A673 (cell line): ENCODE measurements around the gene ESR1. TPM values are rescaled to one million over a fixed set of nuclear protein-coding genes. Genes with fewer than 3 reads are reported as not detected.

ENCODE experiments used
- BruUV-seq: library from RNA; stranded (reverse); fragments of 400-500 nt; replicated peaks from 2 replicates; lab custom pipeline; 2021; lab: Mats Ljungman, UMichigan
- CTCF ChIA-PET: fragments of 300-600 bp; sonication (Branson Sonifier 250); formaldehyde crosslinking; loops from one replicate; lab custom pipeline; 2022; ENCODE audit warnings: antibody characterized with exemption; lab: Charles Lee
- POLR2A ChIA-PET: fragments of 300-600 bp; sonication (Branson Sonifier 250); formaldehyde crosslinking; loops from one replicate; lab custom pipeline; 2022; ENCODE audit warnings: antibody characterized with exemption; ENCODE audit not compliant: low non-redundant PET; lab: Charles Lee
- DNase-seq: peaks from one replicate; pipeline ENCODE4 v3.0.0-alpha.2; 2015; ENCODE audit warnings: low spot score
- H3K27ac ChIP-seq: fragments of 200-600 bp; sonication (generic); 2 replicates; pipeline ENCODE4 v1.5.1; 2016; ENCODE audit warnings: mixed run types, low read depth, mild to moderate bottlenecking, mixed read lengths, antibody characterized with exemption, low read length; ENCODE audit not compliant: poor library complexity, severe bottlenecking
- H3K27me3 ChIP-seq: fragments of 200-600 bp; sonication (generic); replicated peaks from 2 replicates; pipeline ENCODE4 v1.6.1; 2017; ENCODE audit warnings: mixed run types, low read depth, mild to moderate bottlenecking, mixed read lengths, antibody characterized with exemption, low read length; ENCODE audit not compliant: insufficient read depth, poor library complexity
- H3K36me3 ChIP-seq: fragments of 200-600 bp; sonication (generic); 2 replicates; pipeline ENCODE4 v1.6.1; 2016; ENCODE audit warnings: mixed run types, mild to moderate bottlenecking, mixed read lengths, antibody characterized with exemption, low read length; ENCODE audit not compliant: insufficient read depth, poor library complexity, severe bottlenecking
- H3K4me1 ChIP-seq: fragments of 200-600 bp; sonication (generic); 2 replicates; pipeline ENCODE4 v1.6.1; 2017; ENCODE audit warnings: mixed run types, mild to moderate bottlenecking, mixed read lengths, antibody characterized with exemption, low read length; ENCODE audit not compliant: insufficient read depth, poor library complexity, severe bottlenecking
- H3K4me3 ChIP-seq: fragments of 200-600 bp; sonication (generic); 2 replicates; pipeline ENCODE4 v1.5.1; 2016; ENCODE audit warnings: low read depth, mixed run types, mild to moderate bottlenecking, mixed read lengths, low read length; ENCODE audit not compliant: poor library complexity, severe bottlenecking
- H3K9me3 ChIP-seq: fragments of 200-600 bp; sonication (generic); 2 replicates; pipeline ENCODE4 v1.6.1; 2016; ENCODE audit warnings: mixed run types, low read depth, mild to moderate bottlenecking, mixed read lengths, antibody characterized with exemption, low read length; ENCODE audit not compliant: poor library complexity, severe bottlenecking
- EZH2 ChIP-seq: fragments of 200-600 bp; sonication (generic); IDR thresholded peaks from 2 replicates; pipeline ENCODE4 v1.6.1; 2017; ENCODE audit warnings: borderline replicate concordance, low read depth, mild to moderate bottlenecking, mixed read lengths, antibody characterized with exemption, low read length; ENCODE audit not compliant: poor library complexity, severe bottlenecking
- intact Hi-C: fragments of 100-400 bp; cut with micrococcal nuclease; formaldehyde crosslinking; loops from one replicate; pipeline ENCODE4 v1.10.0; 2022; ENCODE audit not compliant: unreplicated experiment
- total RNA-seq: library from RNA; stranded (reverse); gene quantifications from 2 replicates; pipeline ENCODE4 v1.2.3, GENCODE V29; 2021
- TF ChIP-seq, protein P1 (sequence below): fragments of 300-800, 200-600 bp; sonication (generic); conservative IDR thresholded peaks from 2 replicates; pipeline ENCODE4 v1.5.1; 2017; ENCODE audit warnings: low read depth, mild to moderate bottlenecking, antibody characterized with exemption, low read length, moderate library complexity, mixed read lengths

Gene ESR1
- total RNA-seq, 1 experiment from 2014 or later: not detected

DNA sequence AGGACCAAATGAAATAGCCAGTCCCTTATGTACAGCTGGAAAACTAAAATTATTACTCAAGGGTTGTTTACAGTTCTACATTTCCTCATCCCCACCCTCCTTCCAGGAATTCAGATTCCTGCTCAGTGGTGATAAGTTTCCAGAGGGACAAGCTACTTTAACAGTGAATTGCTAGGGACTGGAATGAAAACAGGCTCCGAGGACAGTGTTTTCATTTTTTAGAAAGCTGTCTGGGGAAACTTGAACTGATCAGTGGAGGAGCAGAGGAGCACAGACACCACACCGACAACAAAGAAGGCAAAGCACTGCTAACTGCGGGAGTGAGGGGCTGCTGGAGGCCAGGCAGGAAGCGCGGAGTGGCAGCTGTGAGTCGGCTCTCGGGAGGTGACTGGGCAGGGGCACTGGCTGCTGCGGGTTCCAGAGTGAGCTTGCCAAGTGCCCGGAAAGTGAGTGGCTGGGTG is 322.2 kb downstream of the ESR1 start:
- no TSS peak for BruUV-seq
- no peak overlapping the region for H3K4me3 ChIP-seq
- no peak for DNase-seq
- ChIA-PET CTCF (no interaction called here), POLR2A (no interaction called here)
- no peaks in the 10 kb centered on the region for H3K9me3 ChIP-seq
- intact Hi-C loops: loop anchor here (10.0 kb wide), 1 partner anchor 455 kb away; no protein-coding TSS in a partner anchor
- no peak for TF ChIP-seq EZH2
- TF ChIP-seq, protein P1, sequence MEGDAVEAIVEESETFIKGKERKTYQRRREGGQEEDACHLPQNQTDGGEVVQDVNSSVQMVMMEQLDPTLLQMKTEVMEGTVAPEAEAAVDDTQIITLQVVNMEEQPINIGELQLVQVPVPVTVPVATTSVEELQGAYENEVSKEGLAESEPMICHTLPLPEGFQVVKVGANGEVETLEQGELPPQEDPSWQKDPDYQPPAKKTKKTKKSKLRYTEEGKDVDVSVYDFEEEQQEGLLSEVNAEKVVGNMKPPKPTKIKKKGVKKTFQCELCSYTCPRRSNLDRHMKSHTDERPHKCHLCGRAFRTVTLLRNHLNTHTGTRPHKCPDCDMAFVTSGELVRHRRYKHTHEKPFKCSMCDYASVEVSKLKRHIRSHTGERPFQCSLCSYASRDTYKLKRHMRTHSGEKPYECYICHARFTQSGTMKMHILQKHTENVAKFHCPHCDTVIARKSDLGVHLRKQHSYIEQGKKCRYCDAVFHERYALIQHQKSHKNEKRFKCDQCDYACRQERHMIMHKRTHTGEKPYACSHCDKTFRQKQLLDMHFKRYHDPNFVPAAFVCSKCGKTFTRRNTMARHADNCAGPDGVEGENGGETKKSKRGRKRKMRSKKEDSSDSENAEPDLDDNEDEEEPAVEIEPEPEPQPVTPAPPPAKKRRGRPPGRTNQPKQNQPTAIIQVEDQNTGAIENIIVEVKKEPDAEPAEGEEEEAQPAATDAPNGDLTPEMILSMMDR: no peak
- no peak overlapping the region for H3K27ac ChIP-seq
- H3K27me3 ChIP-seq: no peaks in the 10 kb centered on the region
- H3K4me1 ChIP-seq: no peaks in the 10 kb centered on the region
- no peaks in the 10 kb centered on the region for H3K36me3 ChIP-seq

DNA sequence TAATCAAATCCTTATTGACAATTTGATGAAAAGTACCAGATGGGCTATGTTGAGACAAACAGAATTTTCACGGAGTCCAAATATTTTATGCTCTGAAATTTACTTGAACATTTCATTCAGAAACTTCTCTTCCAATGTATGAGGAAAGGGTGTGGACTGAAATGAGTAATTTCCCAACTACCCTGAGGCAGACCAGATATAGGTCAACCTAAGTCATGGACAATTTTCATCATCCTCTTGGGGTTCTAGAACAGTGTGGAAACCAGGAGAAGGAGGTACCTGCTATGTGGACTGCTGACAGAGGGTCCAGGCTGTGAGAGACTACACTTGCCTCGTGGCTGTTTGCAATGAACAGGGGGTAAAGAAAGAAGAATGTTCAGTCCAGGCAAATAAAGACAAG is 323.0 kb downstream of the ESR1 start:
- Histone ChIP-seq H3K27ac (no peak overlapping the region), H3K4me1 (no peaks in the 10 kb centered on the region), H3K36me3 (no peaks in the 10 kb centered on the region), H3K4me3 (no peak overlapping the region), H3K27me3 (no peaks in the 10 kb centered on the region), H3K9me3 (no peaks in the 10 kb centered on the region)
- no TSS peak for BruUV-seq
- POLR2A ChIA-PET: no interaction called here
- CTCF ChIA-PET: no interaction called here
- TF ChIP-seq EZH2: no peak
- TF ChIP-seq, protein P1: no peak
- no peak for DNase-seq
- intact Hi-C loops: no loop called here

DNA sequence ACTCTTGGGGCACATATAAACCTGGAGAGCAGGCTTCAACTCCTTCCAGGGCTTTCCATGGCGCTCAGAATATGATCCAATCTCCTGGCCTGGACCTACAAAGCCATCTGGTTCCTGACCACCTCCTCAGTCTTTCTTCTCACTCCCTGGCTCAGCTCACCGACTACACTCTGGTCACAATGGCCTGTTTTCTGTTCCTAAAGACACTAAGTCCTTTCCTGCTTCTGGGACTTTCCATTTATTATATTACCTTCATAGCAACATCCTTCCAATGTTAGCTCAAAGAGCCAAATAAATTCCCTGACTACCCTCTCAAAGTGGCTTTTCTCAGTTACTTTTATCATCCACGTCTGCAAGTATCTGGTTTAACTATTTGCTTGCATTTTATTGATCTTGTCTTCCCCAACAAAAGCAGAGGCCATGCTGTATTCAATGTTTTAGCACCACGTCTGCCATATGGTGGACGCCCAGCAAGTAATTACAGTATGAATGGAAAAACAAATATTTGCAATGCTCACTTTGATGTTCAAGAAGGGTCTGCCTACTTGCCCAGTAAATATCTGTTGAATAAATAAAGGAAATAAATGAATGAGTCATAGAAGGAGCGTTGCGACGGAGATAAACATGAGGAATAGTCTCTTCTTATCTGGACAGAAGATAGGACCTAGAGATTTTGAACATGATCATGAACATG is 328.4 kb downstream of the ESR1 start:
- Histone ChIP-seq H3K9me3 (no peaks in the 10 kb centered on the region), H3K27ac (no peak overlapping the region), H3K36me3 (no peaks in the 10 kb centered on the region), H3K4me3 (no peak overlapping the region), H3K4me1 (no peaks in the 10 kb centered on the region), H3K27me3 (no peaks in the 10 kb centered on the region)
- no peak for TF ChIP-seq EZH2
- TF ChIP-seq, protein P1: no peak
- no peak for DNase-seq
- POLR2A ChIA-PET: no interaction called here
- intact Hi-C loops: no loop called here
- no TSS peak for BruUV-seq
- CTCF ChIA-PET: no interaction called here
